Measurements from ENCODE around the gene RPL9.
"Not testable (repeated sequence)": the region's sequence is repeated elsewhere in the genome, so short reads cannot be mapped to it uniquely, and the experiment has no call there.

Gene RPL9

DNA sequence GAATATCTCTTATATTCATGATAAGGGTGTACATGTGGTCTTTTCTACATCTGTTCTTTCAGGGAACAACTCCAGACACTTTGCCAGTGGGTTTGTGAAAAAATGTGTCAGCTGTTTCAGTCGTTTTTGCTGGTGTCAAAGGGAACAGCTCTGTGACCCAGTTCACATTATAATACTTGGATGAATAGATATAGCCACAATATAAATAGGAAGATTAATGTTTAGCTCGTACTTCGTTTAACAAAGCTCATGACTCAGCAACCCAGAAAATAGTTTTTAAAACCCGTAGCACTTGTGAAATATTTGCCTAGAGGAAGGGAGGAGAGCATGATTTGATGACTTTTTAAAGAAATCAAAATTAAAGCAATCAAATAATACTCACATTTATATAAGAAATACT is 8.0 kb upstream of the RPL9 start:
- DNase-seq = no peak

DNA sequence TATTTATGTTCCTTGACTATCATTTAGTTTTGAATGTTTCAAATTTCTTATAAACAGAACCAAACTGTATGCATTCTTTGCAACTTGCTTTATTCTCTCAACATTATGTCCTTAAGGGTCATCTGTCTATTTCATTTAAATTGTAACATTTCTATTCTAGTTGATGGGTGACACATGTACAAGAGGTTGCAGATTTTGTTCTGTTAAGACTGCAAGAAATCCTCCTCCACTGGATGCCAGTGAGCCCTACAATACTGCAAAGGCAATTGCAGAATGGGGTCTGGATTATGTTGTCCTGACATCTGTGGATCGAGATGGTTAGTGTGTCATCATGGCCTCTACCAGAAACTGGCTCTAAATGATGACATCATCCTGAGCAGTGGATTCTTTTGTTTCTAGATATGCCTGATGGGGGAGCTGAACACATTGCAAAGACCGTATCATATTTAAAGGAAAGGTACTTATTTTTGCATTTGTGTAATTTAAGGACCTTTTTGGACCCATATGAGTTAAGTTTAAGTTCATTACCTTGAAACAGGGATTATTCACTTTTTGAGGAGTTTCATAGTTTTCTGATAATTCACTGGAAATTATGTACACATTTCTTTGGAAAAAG is 6.3 kb upstream of the RPL9 start:
- DNase-seq = peak; percentile 89

DNA sequence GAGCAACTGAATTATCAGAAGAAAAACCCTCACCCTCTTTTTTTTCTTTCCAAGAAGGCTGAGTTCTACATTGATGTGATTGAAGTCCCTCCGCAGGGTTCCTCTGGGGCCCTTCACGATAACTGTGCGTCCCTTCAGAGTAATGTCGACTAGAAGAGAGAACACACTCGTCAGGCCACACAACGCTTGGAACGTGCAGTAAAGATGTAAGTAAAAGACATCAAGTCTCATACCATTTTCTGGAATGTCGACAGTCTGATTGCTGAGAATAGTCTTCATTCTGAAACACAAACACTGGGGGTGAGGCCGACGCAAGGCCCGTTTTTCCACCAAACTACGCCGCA is 589 bp downstream of the RPL9 start:
- not testable (repeated sequence) for DNase-seq

DNA sequence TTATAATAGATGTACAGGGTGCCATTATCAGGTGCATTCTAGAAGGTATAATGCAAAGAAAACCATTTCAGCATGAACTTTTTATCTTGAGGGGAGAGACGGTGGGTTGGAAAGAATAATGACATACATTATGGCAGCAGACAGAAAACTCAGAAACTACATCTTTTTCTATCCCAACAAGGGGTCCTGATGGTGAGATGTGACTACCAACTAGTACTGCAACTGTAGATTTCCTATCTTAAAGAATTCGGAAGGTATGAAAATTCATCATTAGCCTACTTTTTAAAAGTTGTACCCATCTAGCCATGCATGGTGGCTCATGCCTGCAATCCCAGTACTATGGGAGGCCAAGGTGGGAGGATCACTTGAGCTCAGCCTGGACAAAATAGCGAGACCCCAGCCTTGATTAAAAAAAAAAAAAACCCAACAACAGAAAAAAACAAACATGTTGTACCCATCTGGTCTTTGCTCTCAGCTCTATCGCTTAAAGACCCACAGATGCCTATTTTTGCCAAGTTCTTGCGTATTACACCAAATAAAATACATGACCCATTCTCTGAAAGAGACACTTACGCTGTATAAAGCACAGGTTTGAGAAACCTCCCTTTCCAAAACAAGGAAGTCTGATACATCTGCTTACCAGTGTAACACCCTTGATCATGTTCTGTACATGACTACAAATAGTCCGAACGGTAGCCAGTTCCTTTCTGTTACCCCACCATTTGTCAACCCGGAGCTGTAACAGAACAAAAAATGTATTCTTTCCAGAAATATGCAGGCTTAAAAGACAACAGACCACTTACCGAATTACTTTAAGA is 1.6 kb downstream of the RPL9 start:
- no peak for DNase-seq

DNA sequence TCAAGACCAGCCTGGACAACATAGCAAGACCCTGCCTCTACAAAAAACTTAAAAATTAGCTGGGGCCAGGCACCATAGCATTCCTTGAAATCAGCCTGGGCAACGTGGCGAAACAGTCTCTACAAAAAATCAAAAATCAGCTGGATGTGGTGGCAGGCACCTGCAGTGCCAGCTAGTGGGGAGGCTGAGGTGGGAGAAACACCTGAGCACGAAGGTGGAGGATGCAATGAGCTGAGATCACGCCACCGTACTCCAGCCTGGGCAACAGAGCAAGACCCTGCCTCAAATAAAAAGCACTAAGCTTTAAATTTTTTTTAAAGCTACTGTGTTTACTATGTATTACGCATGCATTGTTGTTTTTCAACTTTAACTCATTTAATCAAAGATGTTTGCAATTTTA is 3.2 kb downstream of the RPL9 start:
- DNase-seq = no peak

DNA sequence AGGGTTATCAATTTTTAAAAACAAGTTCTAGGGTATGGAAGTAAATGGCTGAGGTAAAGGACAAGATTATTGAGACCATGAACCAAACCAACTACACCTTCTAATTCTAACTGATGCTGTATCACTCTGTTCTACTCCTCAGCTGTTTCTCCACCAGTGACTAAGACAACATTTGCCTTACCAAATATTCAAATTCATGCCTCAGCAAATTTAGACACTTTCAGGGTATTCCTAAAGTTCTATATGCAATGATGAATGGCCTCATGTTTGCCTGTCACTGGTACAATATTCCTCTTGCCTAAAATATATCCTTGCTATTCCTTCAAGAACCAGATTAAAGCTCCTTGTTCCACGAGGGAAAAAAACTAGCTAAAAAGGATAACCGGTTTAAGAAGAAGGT is 5.0 kb downstream of the RPL9 start:
- DNase-seq = no peak

DNA sequence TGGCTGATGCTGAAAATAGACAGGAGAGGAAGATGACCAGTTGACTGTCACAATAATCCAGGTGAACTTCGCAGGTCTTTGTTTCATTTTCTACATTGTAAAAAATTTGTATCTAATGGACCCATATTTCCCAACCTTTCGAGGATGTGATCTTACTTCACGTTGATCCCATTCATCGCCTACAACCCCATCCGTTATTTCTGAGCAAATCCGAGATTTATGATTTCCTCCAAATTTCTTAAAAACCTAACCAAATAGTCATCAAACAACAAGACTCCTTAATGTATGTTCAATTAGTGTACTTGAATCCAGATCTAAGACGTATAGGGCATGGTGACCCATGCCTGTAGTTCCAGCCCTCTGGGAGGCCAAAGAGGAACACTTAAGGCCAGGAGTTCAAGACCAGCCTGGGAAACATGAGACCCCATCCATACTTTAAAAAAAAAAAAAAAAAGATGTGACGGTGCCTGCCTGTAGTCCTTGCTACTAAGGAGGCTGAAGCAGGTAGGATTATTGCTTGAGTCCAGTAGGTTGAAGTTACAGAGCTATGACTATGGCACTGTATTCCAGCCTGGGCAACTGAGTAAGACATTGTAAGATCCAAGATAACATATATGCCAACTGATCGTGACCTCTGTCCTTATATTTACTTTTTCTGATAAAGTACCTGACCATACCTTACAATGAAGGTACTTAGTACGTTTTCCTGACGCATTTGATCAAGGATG is 5.7 kb downstream of the RPL9 start:
- DNase-seq = no peak

DNA sequence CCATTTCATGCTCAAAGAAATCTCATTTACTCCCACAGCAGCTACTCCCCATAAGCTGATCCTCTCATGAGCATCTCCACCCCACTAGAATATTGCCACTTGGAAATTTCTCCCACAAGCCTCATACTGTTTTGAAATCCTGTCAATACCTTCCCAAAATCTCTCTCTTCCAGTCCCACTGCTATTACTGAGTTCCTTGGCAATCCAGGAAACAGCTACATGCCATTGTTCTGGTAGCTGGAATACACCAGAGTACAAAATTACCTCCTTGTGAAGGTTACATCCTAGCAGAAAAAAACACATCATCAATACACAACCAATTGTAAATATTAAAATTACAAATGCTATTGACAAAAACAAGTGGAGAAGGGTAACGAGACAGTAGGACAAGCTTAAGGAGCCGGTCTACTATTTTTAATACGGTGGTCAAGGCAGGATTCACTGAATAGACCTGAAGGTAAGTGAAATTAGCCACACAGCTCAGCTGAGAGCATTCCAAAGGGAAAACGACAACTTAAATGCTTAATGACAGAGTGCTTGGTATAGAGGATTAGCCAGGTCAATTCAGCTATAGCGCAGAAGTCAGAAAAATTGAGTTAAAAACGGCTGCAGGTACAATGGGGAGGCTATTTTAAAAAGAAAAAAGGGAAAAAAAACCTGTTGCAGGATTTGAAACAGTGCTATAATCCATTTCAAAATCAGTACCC is 6.4 kb downstream of the RPL9 start:
- DNase-seq = no peak

DNA sequence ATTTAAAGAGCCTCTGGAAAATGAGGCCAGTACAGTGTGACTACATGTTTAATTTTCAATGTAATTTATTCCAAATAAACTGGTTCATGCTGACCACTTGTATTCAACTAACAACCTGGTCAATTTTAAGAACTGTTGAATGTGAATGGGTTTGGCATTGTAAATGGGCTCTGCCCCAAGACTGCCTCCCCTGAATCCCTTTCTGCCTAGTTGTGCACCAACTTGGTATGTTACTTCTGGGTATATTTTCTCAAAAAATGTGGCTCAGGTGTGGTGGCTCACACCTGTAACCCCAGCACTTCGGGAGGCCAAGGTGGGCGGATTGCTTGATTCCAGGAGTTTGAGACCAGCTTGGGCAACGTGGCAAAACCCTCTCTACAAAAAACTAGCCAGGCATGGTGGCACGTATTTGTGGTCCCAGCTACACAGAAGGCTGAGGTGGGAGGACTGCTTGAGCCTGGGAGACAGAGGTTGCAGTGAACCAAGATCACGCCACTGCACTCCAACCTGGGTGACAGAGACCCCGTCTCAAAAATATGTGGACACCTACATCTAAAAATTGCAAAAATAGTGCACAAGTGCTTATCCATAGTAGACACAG is 7.2 kb downstream of the RPL9 start:
- no peak for DNase-seq

DNA sequence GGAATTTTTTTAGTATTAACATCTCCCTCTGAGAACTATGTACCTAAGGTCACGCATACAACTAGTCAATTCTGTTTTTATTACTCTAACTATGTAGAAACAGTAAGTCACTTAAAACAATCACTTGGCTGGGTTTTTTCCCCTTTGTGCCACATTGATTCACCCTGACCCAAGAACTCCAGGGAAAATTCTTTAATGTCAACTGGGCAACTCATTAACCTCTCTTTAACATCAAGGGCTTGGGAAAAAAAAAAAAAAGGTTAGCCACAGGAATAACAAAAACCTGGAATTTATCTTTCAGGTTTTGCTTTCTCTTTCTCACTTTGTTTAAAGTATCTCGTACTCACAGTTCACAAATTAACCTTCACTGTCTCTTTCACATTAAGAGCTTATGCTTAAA is 8.1 kb downstream of the RPL9 start:
- no peak for DNase-seq

DNA sequence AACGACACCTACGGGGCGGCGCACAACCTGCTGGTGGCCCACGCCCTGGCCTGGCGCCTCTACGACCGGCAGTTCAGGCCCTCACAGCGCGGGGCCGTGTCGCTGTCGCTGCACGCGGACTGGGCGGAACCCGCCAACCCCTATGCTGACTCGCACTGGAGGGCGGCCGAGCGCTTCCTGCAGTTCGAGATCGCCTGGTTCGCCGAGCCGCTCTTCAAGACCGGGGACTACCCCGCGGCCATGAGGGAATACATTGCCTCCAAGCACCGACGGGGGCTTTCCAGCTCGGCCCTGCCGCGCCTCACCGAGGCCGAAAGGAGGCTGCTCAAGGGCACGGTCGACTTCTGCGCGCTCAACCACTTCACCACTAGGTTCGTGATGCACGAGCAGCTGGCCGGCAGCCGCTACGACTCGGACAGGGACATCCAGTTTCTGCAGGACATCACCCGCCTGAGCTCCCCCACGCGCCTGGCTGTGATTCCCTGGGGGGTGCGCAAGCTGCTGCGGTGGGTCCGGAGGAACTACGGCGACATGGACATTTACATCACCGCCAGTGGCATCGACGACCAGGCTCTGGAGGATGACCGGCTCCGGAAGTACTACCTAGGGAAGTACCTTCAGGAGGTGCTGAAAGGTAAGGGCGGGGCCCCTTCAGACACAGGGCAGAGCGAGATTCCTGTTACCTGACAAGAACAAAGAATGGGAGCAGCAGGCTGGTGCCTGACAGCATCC is 11.7 kb downstream of the RPL9 start:
- peak; percentile 43 for DNase-seq

DNA sequence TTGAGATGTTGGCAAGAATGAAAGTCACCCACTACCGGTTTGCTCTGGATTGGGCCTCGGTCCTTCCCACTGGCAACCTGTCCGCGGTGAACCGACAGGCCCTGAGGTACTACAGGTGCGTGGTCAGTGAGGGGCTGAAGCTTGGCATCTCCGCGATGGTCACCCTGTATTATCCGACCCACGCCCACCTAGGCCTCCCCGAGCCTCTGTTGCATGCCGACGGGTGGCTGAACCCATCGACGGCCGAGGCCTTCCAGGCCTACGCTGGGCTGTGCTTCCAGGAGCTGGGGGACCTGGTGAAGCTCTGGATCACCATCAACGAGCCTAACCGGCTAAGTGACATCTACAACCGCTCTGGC is 12.3 kb downstream of the RPL9 start:
- DNase-seq = no peak

DNA sequence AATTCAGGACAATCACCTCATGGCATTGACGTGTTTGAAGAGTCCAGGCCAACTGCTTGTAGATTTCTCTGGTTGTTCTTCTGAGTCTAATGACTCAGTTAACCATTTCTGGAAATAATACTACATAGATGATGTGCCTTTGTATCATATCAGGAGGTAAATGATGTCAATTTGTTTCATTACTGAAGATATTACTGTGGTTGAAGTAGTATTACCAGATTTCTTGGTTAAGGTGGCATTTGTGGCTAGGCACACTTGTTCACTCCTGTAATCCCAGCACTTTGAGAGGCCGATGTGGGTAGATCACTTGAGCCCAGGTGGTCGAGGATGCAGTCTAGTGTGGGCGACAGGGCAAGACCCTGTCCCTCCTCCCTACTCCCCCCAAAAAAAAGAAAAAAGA is 15.7 kb downstream of the RPL9 start:
- no peak for DNase-seq

DNA sequence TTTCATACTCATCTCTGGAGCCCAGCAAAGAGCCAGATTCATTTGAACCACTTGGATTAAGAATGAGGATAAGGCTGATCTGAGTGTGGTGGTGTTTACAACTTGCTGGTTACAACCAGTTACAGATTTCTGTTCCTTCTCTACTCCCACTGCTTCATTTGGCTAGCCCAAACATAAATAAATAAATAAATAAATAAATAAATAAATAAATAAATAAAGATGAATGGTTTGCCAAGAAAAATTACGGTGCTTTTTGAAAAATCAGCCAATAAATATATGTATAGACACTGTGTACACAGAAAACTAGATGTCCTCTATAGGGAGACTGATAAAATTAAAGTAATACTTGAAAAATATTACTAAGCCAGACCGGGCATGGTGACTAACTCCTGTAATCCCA is 17.1 kb downstream of the RPL9 start:
- no peak for DNase-seq

DNA sequence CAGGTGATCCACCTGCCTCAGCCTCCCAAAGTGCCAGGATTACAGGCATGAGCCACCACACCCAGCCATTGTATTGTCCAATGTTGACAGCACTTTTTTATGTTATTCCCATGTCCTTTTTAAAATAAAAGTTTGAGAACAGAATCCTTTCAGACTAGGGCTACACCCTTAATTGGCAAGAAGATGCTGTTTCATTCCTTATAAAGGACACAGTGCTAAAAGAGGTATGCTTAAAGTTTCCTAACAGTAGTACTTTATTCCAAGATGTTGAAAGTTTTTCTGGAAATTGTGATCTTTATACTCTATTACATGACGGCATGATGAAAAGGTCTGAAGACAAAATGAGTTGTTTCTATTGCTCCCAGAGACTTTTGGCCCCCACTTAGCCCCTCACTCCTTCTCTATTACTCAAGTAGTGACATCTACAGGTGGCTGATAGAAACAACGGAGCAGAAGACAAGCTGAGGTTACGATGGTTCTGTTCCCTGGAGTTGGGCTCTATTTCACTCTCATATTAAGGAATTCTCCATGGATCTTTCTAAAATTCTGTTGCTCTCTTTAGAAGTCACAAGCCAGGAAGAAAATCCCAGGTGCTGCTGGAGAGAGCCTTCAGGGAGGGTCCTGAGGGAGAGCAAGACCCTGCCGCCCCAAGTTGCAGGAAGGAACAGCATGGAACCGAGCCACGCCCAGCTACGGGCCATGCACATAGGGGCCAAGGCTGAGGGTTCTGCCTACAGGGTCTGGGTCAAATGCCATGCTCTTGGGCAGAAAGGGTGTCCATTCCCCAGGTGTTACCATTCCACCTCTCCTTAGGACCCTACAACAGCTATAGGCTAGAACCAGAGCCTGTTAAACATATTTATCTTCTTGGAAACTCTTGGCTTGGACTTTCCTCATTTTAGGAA is 22.8 kb downstream of the RPL9 start:
- no peak for DNase-seq

DNA sequence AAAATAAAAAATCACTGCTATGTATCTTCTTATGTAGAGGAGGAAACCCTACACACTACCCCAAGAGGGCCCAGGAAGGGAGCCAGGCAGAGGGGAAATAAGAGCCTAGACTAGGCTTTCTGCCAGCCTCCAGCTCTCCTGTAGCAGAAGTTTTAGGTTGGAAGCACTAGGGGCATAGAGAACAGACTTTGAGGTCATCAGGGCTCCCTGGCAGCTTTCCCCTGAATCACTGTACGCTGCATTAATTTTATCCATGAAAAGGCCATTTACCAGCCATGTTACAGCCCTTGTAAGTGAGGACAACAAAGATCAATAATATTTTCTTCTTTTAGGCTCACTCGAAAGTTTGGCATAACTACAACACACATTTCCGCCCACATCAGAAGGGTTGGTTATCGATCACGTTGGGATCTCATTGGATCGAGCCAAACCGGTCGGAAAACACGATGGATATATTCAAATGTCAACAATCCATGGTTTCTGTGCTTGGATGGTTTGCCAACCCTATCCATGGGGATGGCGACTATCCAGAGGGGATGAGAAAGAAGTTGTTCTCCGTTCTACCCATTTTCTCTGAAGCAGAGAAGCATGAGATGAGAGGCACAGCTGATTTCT is 24.7 kb downstream of the RPL9 start:
- no peak for DNase-seq

DNA sequence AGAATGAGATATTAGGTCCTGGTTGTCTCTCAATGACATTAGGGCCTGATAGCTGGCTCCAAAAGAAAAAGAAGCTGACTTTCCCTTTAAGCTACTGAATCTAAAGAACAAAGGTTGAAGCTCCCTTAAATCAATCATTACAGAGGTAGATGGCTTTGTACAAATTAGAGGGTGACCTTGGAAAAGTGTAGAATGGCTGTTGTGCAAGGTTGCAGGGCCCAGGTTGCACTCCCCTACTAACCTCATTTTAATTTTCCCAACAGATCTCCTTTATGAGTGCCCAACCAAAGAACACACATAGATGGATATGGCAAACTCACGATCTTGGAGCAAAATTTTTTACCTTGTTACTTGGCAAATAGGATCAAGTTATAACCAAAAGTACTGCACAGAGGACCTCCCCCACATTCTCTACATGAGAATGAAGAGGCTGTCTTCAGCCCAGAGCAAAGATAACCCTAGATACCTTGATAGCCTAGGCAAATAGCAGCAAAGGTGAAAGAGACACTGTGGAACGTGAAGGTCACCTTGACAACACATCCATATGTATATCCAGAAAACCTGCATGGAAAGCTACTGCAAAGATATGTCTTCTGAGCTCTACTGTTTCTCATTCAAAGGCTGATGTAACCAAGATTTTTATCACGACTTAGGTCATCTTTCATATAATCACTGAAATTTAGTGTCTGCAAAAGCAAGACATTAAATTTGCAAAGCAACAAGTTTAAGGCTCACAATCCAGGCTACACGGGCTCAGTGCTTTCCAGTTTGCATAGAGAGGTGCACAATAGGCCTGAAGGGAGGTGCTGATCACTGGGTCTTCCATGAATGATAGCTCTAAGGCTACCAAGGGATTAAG is 29.0 kb downstream of the RPL9 start:
- no peak for DNase-seq

DNA sequence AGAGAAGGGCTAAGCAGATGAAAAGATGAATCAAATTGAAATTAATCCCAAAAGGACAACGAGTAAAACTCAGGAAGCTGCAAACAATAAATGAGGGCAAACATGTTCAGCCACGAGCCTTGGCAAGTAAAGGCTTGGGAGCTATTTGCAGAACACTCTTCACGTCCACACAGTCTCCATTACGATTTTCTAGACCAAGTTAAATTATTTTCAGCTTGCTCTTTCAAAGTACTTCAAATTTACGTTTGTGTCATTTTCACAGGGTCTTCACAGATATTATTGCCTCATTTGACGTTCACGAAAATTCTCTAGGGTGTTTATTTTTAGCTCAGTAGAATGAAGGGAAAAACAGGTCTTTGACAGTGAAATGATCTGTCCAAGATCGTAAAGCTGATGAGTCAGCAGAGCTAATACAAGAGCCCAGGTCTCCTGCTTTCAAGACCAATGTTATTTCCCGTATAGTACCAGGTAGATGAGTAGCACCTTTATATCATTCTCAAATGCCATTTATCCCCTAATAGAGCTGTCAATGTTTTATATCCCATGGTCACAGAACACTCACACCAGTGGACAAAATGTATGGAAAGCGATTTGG is 31.1 kb downstream of the RPL9 start:
- DNase-seq = no peak

DNA sequence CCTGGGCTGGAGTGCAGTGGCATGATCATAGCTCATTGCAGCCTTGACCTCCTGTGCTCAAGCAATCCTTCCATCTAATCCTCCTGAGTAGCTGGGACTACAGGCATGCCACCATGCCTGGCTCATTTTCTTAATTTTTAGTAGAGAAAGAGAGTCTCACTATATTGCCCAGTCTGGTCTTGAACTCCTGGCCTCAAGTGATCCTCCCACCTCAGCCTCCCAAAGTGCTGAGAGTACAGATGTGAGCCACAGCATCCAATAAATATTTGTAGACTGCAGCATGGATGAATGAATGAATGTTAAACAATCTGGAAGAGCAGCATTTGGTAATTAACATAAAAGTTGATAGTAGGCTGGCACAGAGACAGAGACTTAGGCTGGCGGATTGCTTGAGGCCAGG is 32.0 kb downstream of the RPL9 start:
- DNase-seq = no peak
